ENCODE data around the gene FAM163B.

DNA sequence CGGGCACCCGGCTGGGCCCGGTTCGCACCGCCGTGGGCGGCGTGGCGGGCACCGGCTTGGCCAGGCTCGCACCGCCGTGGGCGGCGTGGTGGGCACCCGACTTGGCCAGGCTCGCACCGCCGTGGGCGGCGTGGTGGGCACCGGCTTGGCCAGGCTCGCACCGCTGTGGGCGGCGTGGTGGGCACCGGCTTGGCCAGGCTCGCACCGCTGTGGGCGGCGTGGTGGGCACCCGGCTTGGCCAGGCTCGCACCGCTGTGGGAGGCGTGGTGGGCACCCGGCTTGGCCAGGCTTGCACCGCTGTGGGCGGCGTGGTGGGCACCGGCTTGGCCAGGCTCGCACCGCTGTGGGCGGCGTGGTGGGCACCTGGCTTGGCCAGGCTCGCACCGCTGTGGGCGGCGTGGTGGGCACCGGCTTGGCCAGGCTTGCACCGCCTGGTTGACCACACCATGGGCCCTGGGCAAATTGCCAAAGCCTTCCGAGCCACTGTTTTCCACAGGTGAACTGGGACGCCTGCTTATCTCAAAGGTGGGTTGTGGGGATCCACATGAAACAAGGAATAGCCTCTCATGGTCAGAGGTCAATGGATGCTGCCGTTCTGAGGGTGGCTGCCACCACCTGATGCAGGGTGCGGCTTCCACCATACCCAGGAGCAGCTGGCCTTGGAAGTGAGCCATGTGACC, 46.4 kb downstream of the FAM163B start:
- TF ChIP-seq, protein P1, sequence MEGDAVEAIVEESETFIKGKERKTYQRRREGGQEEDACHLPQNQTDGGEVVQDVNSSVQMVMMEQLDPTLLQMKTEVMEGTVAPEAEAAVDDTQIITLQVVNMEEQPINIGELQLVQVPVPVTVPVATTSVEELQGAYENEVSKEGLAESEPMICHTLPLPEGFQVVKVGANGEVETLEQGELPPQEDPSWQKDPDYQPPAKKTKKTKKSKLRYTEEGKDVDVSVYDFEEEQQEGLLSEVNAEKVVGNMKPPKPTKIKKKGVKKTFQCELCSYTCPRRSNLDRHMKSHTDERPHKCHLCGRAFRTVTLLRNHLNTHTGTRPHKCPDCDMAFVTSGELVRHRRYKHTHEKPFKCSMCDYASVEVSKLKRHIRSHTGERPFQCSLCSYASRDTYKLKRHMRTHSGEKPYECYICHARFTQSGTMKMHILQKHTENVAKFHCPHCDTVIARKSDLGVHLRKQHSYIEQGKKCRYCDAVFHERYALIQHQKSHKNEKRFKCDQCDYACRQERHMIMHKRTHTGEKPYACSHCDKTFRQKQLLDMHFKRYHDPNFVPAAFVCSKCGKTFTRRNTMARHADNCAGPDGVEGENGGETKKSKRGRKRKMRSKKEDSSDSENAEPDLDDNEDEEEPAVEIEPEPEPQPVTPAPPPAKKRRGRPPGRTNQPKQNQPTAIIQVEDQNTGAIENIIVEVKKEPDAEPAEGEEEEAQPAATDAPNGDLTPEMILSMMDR (IDR thresholded peaks at IDR 0.05; ENCODE audit: low read length) = no peak
- TF ChIP-seq EZH2 (optimal IDR thresholded peaks at IDR 0.05; ENCODE audit: low read depth, low read length) = no peak

Measured in MM.1S (cell line).